HG03045 (cell line): Measurements from ENCODE around the gene KRT86.

Experiments used
- ATAC-seq: cut with Tn5 transposase; IDR thresholded peaks from one replicate; pipeline ENCODE4 v1.9.1; 2021; ENCODE audit warnings: mild to moderate bottlenecking, moderate library complexity; ENCODE audit not compliant: unreplicated experiment

KRT86 gene

DNA sequence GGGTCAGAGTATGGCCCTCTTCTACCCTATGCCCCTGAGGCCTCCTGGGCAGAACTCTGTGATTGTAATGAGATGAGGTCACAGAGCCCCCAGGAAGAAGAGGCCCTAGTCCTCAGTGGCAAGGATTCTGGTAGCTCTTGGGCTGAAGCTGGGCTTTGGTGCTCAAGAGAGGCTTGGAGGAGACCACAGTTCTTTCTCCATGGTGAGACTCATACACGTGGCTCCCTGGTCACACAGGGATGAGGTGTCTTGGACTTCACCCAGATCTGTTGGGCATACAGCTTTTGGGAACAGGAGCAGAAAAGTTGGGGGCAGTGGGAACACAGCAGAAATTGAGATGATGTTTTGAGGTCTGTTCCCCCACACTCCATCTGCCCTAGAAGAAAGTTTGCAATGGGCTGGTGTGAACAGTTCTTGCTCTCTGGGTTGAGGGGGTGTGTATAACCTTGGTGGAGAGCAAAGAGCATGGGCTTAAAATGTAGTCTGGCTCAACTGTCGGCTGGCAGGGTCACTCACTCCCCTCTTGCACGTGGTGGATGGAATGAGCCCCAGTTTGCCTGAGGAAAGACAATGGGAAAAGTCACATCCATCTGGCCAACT lies at the start of gene KRT86:
Gene KRT86 (plus strand): TSS at position 125 of the 600 bp plus-strand sequence. CDS start 27,272 bp downstream, outside the sequence.
- ATAC-seq = no peak

DNA sequence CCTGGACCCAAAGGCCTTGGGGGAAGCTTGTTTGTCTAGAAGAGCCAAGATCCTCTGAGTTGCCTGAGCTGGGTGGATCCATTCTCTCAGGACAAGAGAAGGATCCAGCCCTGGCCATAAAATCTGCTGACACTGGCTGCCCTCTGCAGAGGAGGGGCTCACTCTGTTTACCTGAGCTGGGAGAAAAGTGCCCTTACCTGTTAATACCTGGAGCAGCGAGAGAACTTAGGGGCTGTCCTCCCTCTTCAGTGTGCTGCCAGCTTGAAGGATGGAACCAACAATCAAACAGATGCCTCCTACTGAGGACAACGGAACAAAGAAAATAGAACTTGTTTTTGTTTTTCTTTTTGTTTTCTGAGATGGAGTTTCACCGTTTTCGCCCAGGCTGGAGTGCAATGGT lies 48.7 kb upstream of the KRT86 start:
- ATAC-seq = no peak

DNA sequence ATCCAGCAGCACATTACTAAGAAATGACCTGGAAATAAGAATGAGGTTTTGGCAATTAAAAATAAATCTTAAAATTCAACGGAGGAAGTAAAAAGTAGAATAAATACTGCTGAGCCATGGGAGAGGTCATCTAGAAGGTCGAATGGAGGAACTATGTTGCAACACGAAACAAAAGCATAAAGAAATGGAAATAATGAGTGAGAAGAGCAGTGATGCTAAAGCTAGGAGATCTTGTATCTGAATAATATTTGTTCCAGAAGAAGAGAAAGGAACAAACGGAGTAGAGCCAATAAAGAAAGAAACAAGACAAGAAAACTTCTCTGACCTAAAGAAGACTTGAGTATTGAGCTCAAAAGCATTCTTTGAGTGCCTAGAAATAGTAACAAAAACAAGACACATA lies 48.0 kb upstream of the KRT86 start:
- ATAC-seq = no peak

DNA sequence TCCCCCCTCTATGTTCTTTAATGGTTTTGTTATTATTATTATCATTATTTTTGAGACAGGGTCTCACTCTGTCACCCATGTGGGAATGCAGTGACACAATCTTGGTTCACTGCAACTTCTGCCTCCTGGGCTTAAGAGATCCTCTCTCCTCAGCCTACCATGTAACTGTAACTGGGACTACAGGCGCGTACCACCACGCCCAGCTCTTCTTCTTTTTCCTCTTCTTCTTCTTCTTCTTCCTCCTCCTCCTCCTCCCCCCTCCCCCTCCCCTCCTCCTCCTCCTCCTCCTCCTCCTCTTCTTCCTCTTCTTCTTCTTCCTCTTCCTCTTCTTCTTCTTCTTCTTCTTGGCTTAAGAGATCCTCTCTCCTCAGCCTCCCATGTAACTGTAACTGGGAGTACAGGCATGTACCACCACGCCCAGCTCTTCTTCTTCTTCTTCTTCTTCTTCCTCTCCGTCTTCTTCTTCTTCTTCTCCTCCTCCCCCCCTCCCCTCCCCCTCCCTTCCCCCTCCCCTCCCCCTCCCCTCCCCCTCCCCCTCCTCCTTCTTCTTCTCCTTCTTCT lies 46.8 kb upstream of the KRT86 start:
- no peak for ATAC-seq

DNA sequence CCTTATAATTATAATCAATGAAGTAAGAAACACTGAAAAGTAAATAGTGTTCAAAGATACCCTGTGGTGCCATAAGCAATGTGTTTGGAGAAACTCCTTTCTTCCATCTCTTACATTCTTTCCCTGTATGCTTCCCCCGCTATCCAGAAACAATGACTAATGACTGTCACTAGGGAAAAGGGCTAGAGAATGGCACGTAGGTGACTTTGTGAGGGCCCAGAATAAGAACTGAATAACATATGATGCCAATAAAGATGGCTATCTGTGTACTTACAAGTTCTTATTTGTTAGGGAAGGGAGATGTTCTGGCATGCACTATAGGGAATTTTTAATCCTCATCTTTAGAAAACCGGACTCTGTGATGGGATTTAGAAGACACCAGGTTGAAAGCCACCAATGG lies 46.1 kb upstream of the KRT86 start:
- ATAC-seq = no peak

DNA sequence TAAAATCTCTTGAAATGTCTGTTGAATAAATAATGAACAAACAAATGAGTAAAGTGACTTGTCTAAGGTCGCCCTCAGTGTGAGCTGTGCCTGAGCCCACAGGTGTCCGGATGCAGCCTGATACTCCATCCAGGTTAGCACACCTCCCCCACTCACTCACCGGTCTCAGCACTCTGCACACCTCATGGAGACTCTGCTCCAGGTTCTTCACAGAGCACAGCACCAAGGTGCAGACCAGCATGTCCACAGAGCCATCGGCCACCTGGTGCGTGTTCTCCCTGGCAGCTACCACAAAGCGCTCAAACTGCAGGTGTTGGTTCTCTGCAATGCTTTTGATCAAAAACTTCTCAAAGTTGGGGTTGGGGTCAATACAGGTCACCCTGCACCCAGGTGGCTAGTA lies 45.5 kb upstream of the KRT86 start:
- ATAC-seq = no peak

DNA sequence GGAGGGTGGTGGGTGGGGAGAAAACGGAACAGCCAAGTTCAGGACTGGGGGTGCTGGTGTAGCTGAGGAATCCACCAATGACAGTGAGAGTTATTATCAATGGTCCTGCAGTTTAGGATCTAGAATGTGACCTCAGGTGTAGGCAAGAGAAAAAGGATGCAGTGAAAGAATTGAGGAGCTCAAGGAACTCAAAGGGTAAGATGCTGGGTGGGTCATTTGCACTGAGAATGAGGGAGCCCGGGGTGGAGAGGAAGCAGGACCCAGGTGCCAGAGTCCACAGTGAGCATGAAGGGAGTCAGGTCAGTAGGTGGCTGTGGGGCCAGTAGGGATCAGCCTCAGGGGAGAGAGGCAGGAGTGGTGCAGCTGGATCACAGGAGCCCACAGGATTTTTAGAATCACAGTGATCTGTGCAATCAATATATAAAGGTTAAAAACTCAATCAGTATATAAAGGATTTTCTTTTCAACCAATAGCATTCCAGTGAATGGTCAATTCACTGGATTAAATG lies 44.6 kb upstream of the KRT86 start:
- no peak for ATAC-seq

DNA sequence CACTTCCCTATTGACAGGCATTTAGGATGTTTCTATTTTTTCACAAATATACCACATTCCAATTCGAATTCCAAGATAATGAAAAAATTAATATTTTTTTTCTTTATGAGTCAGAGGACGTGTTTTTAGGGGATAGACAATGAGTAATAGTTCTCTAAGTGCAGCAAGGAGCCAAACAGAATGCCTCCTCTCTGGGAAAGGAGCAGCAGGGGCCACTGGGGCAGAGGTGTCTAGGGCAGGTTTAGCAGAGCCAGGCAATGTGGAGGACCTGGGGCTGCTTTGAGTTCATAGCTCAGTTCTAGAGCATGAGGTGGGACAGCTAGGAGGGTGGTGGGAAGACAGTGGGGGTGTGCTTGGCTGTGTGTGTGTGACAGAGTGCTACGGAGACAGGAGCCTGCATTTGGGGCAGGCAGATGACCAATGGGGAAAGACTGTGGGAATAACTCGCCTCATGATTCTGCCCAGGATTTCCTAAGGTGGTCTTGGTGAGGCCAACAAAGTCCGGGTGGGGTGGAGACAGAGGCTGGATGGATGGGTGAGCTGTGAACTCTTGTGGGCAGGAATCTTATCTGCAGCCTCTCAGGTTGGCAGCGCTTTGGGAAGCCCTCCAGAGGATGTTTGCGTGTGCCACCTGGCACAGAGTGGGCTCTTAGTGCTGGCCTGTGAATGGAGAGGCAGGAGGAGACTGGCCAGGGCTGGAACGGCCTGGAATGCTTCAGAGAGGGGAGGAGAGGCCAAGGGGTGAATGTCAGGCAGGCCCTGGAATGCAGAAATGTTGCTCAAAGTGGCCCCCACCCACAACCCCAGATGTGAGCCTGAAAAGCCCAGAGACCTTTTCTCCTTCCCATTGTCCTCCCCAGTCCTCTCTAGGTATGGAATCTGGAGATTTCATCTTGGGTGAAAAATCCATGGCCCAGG lies 43.8 kb upstream of the KRT86 start:
- ATAC-seq = no peak

DNA sequence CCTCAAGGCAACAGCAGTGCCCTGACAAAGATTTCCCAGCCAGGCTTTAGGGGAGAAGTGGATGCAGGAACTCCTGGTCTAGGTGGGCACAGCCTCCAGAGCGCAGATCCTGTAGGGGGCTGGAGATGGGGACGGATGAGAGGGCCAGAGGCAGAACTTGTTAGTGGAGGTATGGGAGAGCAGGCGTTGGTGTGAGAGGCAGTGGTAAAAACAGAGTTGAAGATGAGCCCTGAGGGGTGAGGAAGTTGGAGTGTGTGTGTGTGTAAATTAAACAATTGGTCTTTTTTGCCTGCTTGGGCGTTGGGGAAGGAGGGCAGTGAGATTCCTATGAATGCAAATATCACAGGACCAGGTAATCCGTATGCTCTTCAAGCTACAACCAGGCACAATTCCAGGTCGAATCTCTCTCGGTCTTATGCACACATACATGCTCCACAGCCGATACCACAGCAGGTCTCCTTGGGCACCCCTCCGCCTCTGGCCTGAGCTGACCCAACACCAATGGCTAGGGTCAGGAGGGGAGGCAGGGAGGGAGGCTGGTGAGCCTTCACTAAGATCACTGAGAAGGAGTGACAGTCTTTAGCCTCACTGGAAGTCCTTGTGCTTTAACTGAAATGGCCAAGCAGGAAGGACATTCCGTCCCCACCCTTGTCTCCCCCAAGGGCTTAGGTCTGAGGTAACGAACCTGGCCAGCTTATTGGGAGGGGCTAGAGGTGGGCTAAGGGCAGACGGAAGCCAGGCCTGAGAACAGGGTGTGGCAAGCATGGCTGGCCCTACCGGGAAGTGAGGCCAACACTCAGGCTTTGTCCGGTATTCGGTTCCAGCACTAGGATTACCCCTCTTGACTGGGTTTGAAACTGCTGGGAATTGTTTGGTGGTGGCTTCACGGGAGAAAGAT lies 42.9 kb upstream of the KRT86 start:
- ATAC-seq = no peak

DNA sequence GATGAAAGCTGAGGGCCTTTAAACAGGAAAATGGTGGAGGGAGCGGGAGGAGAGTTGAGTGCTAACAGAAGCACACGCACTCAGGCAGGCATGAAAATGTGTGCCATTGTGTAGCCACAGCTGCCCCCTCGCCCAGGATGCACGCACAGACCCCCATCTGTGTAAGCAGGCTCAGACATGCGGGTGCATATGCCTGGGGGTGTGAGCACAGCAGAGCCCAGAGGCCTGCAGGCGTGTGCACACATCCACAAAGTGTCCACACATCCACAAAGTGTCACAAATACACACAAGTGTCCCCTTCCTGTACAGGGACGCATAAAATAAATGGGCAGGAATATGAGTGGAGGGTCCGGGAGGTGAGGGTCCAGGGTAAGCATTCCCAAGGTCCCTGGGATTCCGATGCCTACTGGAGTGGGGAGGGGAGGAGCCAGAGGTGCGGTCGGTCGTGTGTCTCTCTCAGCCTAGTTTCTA lies 42.2 kb upstream of the KRT86 start:
- ATAC-seq = no peak

DNA sequence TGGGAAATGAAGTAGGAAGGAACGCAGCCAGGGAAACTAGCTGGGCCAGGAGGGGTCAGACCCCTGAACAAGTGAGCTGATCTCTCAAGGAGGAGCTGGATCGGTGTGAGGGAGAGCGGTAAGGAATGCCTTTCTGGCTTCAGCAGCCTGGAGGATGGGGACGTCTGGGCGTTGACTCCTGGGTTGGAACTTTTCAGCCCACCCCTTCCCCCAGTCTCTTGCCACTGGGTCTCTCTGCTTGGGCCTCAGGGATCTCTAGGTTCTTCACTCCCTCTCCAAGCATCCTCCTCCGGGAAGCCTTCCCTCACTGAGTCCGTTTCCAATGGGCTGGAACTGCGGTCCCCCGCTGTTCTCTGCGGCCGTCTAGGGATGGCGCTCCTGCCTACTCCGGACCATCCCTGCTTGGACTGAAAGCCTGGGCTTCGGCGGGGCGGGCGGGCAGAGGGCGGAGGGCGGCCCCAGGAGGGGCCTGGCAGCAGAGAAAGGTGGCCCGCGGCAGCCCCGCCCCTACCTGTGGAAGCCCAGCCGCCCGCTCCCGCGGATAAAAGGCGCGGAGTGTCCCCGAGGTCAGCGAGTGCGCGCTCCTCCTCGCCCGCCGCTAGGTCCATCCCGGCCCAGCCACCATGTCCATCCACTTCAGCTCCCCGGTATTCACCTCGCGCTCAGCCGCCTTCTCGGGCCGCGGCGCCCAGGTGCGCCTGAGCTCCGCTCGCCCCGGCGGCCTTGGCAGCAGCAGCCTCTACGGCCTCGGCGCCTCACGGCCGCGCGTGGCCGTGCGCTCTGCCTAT lies 41.6 kb upstream of the KRT86 start, which contains the start of gene KRT7:
Gene KRT7 (plus strand): TSS at position 570 of the 788 bp plus-strand sequence. CDS start 54 bp downstream, at position 624.
- ATAC-seq = no peak

DNA sequence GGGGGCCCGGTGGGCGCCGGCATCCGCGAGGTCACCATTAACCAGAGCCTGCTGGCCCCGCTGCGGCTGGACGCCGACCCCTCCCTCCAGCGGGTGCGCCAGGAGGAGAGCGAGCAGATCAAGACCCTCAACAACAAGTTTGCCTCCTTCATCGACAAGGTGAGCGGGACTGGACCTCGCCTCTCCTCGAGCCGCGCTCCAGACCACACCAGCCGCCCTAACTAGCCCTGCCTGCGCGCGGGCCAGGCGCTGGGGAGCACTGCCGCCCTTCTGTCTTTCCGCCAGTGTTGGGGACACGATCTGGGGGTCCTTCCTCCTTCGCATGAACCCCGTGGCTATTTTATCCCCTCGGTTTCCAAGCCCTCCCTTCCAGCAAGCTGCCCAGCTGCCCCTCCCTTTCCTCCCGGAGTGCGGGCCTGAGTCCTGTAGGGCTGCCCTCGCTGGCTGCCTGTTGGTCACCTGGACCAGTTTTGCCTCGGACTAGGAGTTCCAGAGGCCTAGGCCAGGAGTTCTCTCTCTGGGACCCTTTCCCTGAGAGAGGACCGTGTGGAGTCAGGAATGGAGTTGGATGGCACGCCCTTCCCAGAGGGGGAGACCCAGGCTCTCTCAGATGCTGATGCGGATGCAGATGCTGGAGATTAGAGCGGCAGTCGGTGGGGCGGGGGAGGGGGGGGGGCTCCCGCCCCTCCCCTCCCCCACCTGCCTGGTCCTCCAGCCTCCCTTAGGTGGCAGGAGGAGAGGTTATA lies 40.8 kb upstream of the KRT86 start:
- ATAC-seq = no peak

DNA sequence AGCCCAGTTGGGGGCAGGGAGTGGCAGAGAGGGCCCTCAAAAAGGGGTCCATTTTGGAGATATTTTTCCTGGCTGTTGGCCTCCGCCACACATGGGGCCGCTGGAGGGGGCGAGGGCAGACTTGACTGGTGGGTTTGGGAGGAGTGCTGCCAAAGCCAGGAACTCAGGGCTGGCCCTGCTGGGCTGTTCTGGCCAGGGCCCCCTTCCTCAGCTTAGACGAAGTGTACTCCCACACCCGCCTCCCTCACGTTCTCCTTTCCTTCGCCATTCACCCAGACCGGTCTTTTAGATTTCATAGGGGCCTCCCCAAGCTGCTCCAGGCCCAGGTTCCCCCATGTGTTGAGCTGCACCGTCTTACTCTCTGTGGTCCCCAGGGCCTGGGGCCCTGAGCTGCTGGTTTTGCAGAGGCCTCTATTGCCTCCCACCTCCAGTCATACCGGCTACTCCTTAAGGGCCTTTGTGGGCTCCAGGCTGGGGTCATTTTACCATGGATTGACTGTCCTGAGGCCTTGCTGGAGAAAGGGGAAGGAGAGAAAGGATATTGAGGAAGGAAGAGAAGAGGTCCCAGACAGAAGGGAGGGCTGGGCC lies 40.1 kb upstream of the KRT86 start:
- no peak for ATAC-seq

DNA sequence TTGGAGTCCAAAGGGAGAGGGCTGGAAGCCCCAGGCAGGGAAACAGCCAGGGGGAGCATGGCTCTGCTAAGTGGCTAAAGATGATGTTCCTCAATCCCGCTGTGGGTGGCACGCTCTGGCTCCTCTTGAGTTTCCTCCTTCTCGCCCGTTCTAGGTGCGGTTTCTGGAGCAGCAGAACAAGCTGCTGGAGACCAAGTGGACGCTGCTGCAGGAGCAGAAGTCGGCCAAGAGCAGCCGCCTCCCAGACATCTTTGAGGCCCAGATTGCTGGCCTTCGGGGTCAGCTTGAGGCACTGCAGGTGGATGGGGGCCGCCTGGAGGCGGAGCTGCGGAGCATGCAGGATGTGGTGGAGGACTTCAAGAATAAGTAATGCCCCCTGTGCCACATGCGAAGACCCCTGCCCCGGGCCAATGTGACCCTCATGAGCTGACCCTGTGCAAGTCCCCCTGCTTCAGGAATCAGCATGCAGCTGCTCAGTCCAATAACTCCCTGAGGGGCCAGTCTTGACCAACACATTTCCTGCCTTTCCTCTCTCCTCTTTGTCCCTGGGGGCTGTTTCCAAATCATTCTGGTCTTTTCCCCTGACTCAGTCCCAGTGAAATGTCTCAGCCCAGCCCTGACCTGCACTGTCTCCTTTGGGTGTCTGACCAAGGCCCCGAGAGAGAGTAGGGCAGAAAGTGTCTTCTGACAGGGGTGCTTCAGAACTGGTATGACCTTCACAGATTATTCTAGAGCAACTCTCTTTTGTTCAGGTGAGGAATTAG lies 39.3 kb upstream of the KRT86 start:
- no peak for ATAC-seq

DNA sequence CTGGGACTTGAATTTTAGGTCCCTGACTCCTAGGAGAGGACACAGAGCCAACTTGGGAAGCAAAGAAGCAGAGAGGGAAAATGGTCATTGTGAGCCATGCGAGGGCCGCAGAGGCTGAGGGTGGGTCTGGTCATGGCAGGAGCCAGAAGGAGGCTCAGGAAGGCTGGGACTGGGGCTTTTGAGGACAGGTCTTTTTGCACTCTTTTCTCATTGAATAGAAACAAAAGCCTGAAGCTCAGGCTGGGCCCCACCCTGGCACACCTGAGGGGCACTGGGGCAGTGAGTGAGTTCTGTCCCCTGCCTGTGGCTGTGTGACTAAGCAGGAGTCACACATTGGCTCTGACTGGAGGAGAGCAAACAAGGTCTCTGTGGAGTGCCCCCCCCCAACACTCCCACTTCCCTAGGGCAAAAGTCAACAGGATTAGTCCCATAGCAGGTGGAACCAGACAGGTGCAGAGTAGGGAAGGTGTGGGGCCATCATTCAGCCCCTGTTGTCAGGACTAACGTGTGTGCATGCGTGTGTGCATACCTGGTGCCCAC lies 38.6 kb upstream of the KRT86 start:
- ATAC-seq = no peak

DNA sequence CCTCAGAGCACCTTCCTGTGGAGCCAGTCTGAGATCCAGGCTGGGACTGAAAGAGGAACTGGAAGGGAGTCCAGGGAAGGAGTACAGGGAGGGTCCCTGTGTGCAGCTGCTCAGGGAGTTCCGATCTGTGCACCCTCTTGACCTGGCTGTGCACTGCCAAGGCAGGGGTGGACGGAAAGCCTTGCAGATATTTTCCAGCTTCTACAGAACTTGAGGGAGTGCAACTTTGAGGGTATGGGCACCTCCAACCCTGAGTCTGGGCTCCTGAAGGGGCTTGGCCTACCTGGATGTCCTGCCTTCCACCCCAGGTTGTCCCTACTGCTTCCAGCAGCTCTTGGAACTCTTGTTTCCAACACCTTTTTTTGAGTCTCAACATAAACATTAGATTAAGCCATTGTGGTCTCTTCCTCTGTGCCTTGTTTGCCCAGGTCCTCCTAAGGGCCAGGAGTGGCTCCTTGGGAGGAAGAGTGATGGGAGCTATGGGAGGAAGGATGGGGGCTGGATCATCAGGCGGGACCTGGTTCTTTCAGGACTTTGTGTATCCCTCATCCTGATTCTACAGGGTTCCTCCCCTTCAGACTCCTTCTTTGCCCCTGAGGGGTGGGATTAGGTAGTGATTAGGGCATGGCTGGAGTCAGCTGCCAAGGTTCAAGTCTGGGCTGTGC lies 37.9 kb upstream of the KRT86 start:
- ATAC-seq = no peak

DNA sequence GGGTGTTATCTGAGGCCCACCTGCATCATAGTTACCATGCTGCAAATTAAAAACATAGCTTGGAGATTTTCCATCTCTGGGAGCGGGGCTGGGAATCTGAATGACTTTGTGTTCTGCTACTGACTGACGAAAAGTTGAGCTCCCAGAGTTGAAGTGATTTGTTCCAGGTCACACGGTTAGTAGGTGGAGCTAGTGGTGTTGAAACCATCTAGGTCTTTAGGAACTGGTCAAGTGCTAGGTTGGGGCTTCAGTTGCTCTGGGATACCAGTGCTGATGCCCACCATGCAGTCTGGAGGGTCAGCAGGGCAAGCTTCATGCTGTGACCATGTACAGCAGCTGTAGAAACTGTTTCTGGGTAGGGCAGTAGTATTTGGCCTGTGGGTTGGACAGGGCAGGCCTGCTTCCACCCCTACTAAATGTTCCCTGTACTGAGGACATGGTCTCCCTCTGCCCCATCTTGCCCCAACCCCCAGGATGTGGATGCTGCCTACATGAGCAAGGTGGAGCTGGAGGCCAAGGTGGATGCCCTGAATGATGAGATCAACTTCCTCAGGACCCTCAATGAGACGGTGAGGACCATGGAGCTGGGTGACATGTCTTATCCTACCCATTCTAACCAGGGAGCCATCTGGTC lies 36.1 kb upstream of the KRT86 start:
- no peak for ATAC-seq
